IMR-90 (cell line): Measurements from ENCODE around the gene SEH1L. TPM values are rescaled to one million over a fixed set of nuclear protein-coding genes. Genes with fewer than 3 reads are reported as not detected.

ENCODE experiments used
- ATAC-seq: fragments of 200-7000 bp; cut with Tn5 transposase; 2 replicates; pipeline ENCODE4 v1.9.1; 2020; ENCODE audit warnings: low read depth, mild to moderate bottlenecking, moderate library complexity
- BruUV-seq: library from RNA; stranded (reverse); fragments of 400-500 nt; replicated peaks from 2 replicates; lab custom pipeline; 2021; lab: Mats Ljungman, UMichigan
- CTCF ChIA-PET: fragments of 300-600 bp; formaldehyde crosslinking; extraction: SDS; loops from one replicate; lab custom pipeline; 2021; ENCODE audit warnings: antibody characterized with exemption; lab: Yijun Ruan, JAX
- POLR2A ChIA-PET: fragments of 300-600 bp; sonication (Branson Sonifier 250); formaldehyde crosslinking; loops from one replicate; lab custom pipeline; 2022; ENCODE audit warnings: antibody characterized with exemption; ENCODE audit not compliant: unreplicated experiment; lab: Charles Lee
- DNase-seq: peaks from one replicate; pipeline ENCODE4 v3.0.0; 2013
- H2AFZ ChIP-seq: replicated peaks from 2 replicates; pipeline ENCODE3; 2013; ENCODE audit warnings: low read length, mild to moderate bottlenecking; ENCODE audit not compliant: poor library complexity
- H2AK5ac ChIP-seq: 2 replicates; pipeline ENCODE4 v1.6.1; 2013; ENCODE audit warnings: low read depth, low read length, inconsistent platforms
- H2AK9ac ChIP-seq: replicated peaks from 2 replicates; pipeline ENCODE3; 2013; ENCODE audit warnings: mild to moderate bottlenecking, low read depth, low read length, moderate library complexity; ENCODE audit not compliant: poor library complexity
- H2BK120ac ChIP-seq: 2 replicates; pipeline ENCODE4 v1.6.1; 2013; ENCODE audit warnings: low read depth, low read length, inconsistent platforms
- H2BK15ac ChIP-seq: 3 replicates; pipeline ENCODE4 v1.6.1; 2013; ENCODE audit warnings: low read depth, low read length, inconsistent platforms
- H2BK20ac ChIP-seq: 2 replicates; pipeline ENCODE4 v1.6.1; 2013; ENCODE audit warnings: low read depth, mild to moderate bottlenecking, inconsistent platforms, low read length, moderate library complexity
- H2BK5ac ChIP-seq: 2 replicates; pipeline ENCODE4 v1.6.1; 2013; ENCODE audit warnings: mild to moderate bottlenecking, low read depth, low read length, inconsistent platforms; ENCODE audit not compliant: poor library complexity, severe bottlenecking
- H3K14ac ChIP-seq: replicated peaks from 2 replicates; pipeline ENCODE4 v1.6.1; 2013; ENCODE audit warnings: low read depth, low read length, inconsistent platforms
- H3K18ac ChIP-seq: 2 replicates; pipeline ENCODE4 v1.6.1; 2013; ENCODE audit warnings: low read depth, low read length, control low read depth
- H3K23ac ChIP-seq: 2 replicates; pipeline ENCODE4 v1.6.1; 2013; ENCODE audit warnings: low read depth, low read length, inconsistent platforms
- H3K27ac ChIP-seq: 2 replicates; pipeline ENCODE4 v1.5.1; 2013; ENCODE audit warnings: mild to moderate bottlenecking, control low read depth, low read length; ENCODE audit not compliant: insufficient read depth
- H3K27me3 ChIP-seq: 2 replicates; pipeline ENCODE4 v1.6.1; 2013; ENCODE audit warnings: low read length; ENCODE audit not compliant: control insufficient read depth, insufficient read depth
- H3K36me3 ChIP-seq: 2 replicates; pipeline ENCODE4 v1.6.1; 2013; ENCODE audit warnings: low read length, mixed read lengths; ENCODE audit not compliant: control insufficient read depth, insufficient read depth
- H3K4ac ChIP-seq: 2 replicates; pipeline ENCODE4 v1.6.1; 2013; ENCODE audit warnings: low read depth, low read length, inconsistent platforms
- H3K4me1 ChIP-seq: 2 replicates; pipeline ENCODE4 v1.6.1; 2013; ENCODE audit warnings: low read length, mixed read lengths; ENCODE audit not compliant: control insufficient read depth, insufficient read depth
- H3K4me2 ChIP-seq: 2 replicates; pipeline ENCODE4 v1.6.1; 2013; ENCODE audit warnings: low read depth, mild to moderate bottlenecking, control low read depth, low read length, moderate library complexity
- H3K4me3 ChIP-seq: 2 replicates; pipeline ENCODE4 v1.5.1; 2013; ENCODE audit warnings: low read depth, mild to moderate bottlenecking, control low read depth, low read length, moderate library complexity; ENCODE audit not compliant: insufficient read depth
- H3K56ac ChIP-seq: 2 replicates; pipeline ENCODE4 v1.6.1; 2013; ENCODE audit warnings: low read length, inconsistent platforms; ENCODE audit not compliant: insufficient read depth; ENCODE audit errors: extremely low read depth
- H3K79me1 ChIP-seq, 2 experiments: 2 replicates each; pipeline ENCODE4 v1.6.1; 2013; ENCODE audit warnings: low read length in 2 of 2, inconsistent platforms in 1 of 2, low read depth in 1 of 2
- H3K9ac ChIP-seq: 2 replicates; pipeline ENCODE4 v1.6.1; 2013; ENCODE audit warnings: low read depth, low read length, control low read depth
- H3K9me1 ChIP-seq: 2 replicates; pipeline ENCODE4 v1.6.1; 2013; ENCODE audit warnings: low read length, inconsistent platforms; ENCODE audit not compliant: insufficient read depth
- H3K9me3 ChIP-seq: 2 replicates; pipeline ENCODE4 v1.6.1; 2013; ENCODE audit warnings: low read length; ENCODE audit not compliant: control insufficient read depth, insufficient read depth
- H4K20me1 ChIP-seq: 2 replicates; pipeline ENCODE4 v1.6.1; 2013; ENCODE audit warnings: low read length, inconsistent platforms; ENCODE audit not compliant: insufficient read depth
- H4K5ac ChIP-seq: 2 replicates; pipeline ENCODE4 v1.6.1; 2013; ENCODE audit warnings: mild to moderate bottlenecking, low read depth, low read length, control low read depth
- H4K8ac ChIP-seq, 2 experiments: 2 replicates each; pipeline ENCODE4 v1.6.1; 2013; ENCODE audit warnings: low read depth in 2 of 2, low read length in 2 of 2, control low read depth in 1 of 2, inconsistent platforms in 1 of 2
- H4K91ac ChIP-seq: 2 replicates; pipeline ENCODE4 v1.6.1; 2013; ENCODE audit warnings: low read depth, low read length, inconsistent platforms; ENCODE audit not compliant: insufficient read depth
- BHLHE40 ChIP-seq: fragments of 150-350 bp; IDR thresholded peaks from 2 replicates; pipeline ENCODE4 v1.6.1; 2016; ENCODE audit warnings: mild to moderate bottlenecking, low read depth, low read length
- CEBPB ChIP-seq: IDR thresholded peaks from 2 replicates; pipeline ENCODE4 v1.6.1; 2012; ENCODE audit warnings: low read depth, low read length, improper control_type of control experiment
- CHD1 ChIP-seq: IDR thresholded peaks from 2 replicates; pipeline ENCODE4 v1.6.1; 2012; ENCODE audit warnings: low read depth, low read length, improper control_type of control experiment
- CTCF ChIP-seq: conservative IDR thresholded peaks from 2 replicates; pipeline ENCODE4 v1.5.1; 2012; ENCODE audit warnings: mild to moderate bottlenecking, low read depth, low read length, improper control_type of control experiment
- ELK1 ChIP-seq: fragments of 150-350 bp; IDR thresholded peaks from 2 replicates; pipeline ENCODE4 v1.6.1; 2016; ENCODE audit warnings: low read depth, mild to moderate bottlenecking, low read length, moderate library complexity, borderline replicate concordance
- FOS ChIP-seq: fragments of 150-350 bp; IDR thresholded peaks from 2 replicates; pipeline ENCODE4 v1.6.1; 2016; ENCODE audit warnings: low read depth, low read length
- MAFK ChIP-seq: IDR thresholded peaks from 2 replicates; pipeline ENCODE4 v1.6.1; 2012; ENCODE audit warnings: low read depth, low read length, improper control_type of control experiment
- MAZ ChIP-seq: IDR thresholded peaks from 2 replicates; pipeline ENCODE4 v1.6.1; 2012; ENCODE audit warnings: low read depth, mild to moderate bottlenecking, low read length, improper control_type of control experiment, moderate library complexity, borderline replicate concordance
- MXI1 ChIP-seq: IDR thresholded peaks from 2 replicates; pipeline ENCODE4 v1.6.1; 2012; ENCODE audit warnings: low read depth, mild to moderate bottlenecking, low read length, moderate library complexity, borderline replicate concordance
- NFE2L2 ChIP-seq: fragments of 150-350 bp; IDR thresholded peaks from 2 replicates; pipeline ENCODE4 v1.6.1; 2016; ENCODE audit warnings: low read depth, mild to moderate bottlenecking, low read length
- POLR2A ChIP-seq: IDR thresholded peaks from 2 replicates; pipeline ENCODE4 v1.6.1; 2012; ENCODE audit warnings: mild to moderate bottlenecking, low read depth, low read length
- RAD21 ChIP-seq: IDR thresholded peaks from 2 replicates; pipeline ENCODE4 v1.6.1; 2012; ENCODE audit warnings: low read length, improper control_type of control experiment
- RCOR1 ChIP-seq: IDR thresholded peaks from 2 replicates; pipeline ENCODE4 v1.6.1; 2012; ENCODE audit warnings: mild to moderate bottlenecking, low read length, improper control_type of control experiment; ENCODE audit not compliant: insufficient replicate concordance
- RFX5 ChIP-seq: IDR thresholded peaks from 2 replicates; pipeline ENCODE4 v1.8.0; 2012; ENCODE audit warnings: low read depth, mild to moderate bottlenecking, low read length, moderate library complexity
- SMC3 ChIP-seq: fragments of 150-350 bp; IDR thresholded peaks from 2 replicates; pipeline ENCODE4 v1.6.1; 2016; ENCODE audit warnings: low read depth, mild to moderate bottlenecking, antibody characterized with exemption, low read length, moderate library complexity
- USF2 ChIP-seq: fragments of 150-350 bp; IDR thresholded peaks from 2 replicates; pipeline ENCODE4 v1.6.1; 2017; ENCODE audit warnings: mild to moderate bottlenecking, antibody characterized with exemption, low read length, low read depth
- WGBS, 2 experiments: methylation state at CpG; one replicate each; pipeline versions ENCODE4 v1.1.5 to v1.1.7; 2013; ENCODE audit warnings: missing lambda C conversion rate in 2 of 2; ENCODE audit not compliant: insufficient read length in 1 of 2; ENCODE audit errors: extremely low coverage in 2 of 2; 5-methylcytosine and 5-hydroxymethylcytosine counted together
- dilution Hi-C: fragments of 300-500 bp; cut with HindIII; formaldehyde crosslinking; loops from one replicate; pipeline ENCODE4 v1.14.3; 2018; ENCODE audit warnings: low sequenced_read_pairs; ENCODE audit not compliant: unreplicated experiment
- in situ Hi-C: fragments of 300-500 bp; cut with MboI; formaldehyde crosslinking; loops from 3 replicates; pipeline ENCODE4 v1.14.3; 2019; ENCODE audit warnings: low sequenced_read_pairs, inconsistent platforms, mixed read lengths
- intact Hi-C: fragments of 100-400 bp; cut with micrococcal nuclease; formaldehyde crosslinking; loops from 2 replicates; pipeline ENCODE4 v1.10.0; 2022
- polyA plus RNA-seq, 3 experiments: library from polyadenylated mRNA; depleted of rRNA; stranded (reverse); fragments of >200 nt; gene quantifications; 2 replicates each; pipeline ENCODE4 v1.2.3, GENCODE V29; 2012; ENCODE audit warnings: low replicate concordance in 1 of 3
- total RNA-seq: library from RNA; depleted of rRNA; stranded (reverse); fragments of >200 nt; gene quantifications from 2 replicates; pipeline ENCODE4 v1.2.3, GENCODE V29; 2012

The SEH1L gene
- total and polyA plus RNA-seq, 2 of the 4 experiments (the other 2 are of a cell fraction), result 27.6 to 45.5 TPM

- Histone ChIP-seq H3K9me1 (peaks cover 14% of the 10 kb centered on the region), H4K5ac (peak overlapping the region; percentile 33), H3K79me1 (peaks cover 10 to 26% of the 10 kb centered on the region in 2 experiments; a peak in 2 of 4 replicates), H3K4me1 (peaks cover 8% of the 10 kb centered on the region), H2AFZ (peak overlapping the region; percentile 99), H4K8ac (peak overlapping the region; percentile 63 to 96), H3K27me3 (no peaks in the 10 kb centered on the region), H3K14ac (peak overlapping the region; percentile 82), H3K4me2 (peak overlapping the region; percentile 86; the same call in 1 of the 2 replicates), H4K91ac (peak overlapping the region; percentile 73), H2AK9ac (peak overlapping the region; percentile 57), H3K4ac (peak overlapping the region; percentile 90), H3K36me3 (no peaks in the 10 kb centered on the region), H3K23ac (peak overlapping the region; percentile 90), H3K18ac (no peak overlapping the region), H3K4me3 (no peak overlapping the region), H3K9me3 (no peaks in the 10 kb centered on the region), H3K56ac (no peak overlapping the region), H2BK120ac (peak overlapping the region; percentile 44; the same call in 1 of the 2 replicates), H2BK15ac (peak overlapping the region; percentile 16; the same call in 1 of the 3 replicates), H2BK20ac (0 out of 2 replicates have a peak overlapping the region, but pooled peaks have one; percentile 13), H3K27ac (no peak overlapping the region), H2AK5ac (peak overlapping the region; percentile 96), H3K9ac (peak overlapping the region; percentile 69; the same call in 1 of the 2 replicates), H2BK5ac (peak overlapping the region; percentile 64), H4K20me1 (peaks cover 15% of the 10 kb centered on the region; the same call in 1 of the 2 replicates)
- BruUV-seq, result no TSS peak
- CTCF ChIA-PET, result no interaction called here
- in situ Hi-C loops (loop anchor here (25.0 kb wide), 1 partner anchor 747 kb away; the partner anchor contains the start of genes FAM210A and RNMT), intact Hi-C loops (no loop called here), dilution Hi-C loops (no loop called here)
- POLR2A ChIA-PET, result no interaction called here
- TF ChIP-seq RAD21 (no peak), USF2 (no peak), MXI1 (no peak), BHLHE40 (no peak), SMC3 (no peak), CHD1 (no peak), MAZ (no peak), POLR2A (no peak), CTCF (no peak), FOS (no peak), RCOR1 (no peak), CEBPB (no peak), RFX5 (no peak), ELK1 (no peak), MAFK (no peak), NFE2L2 (no peak)
- 60% methylated on average over 2 of the region's 2 CpGs; no CpG with 5 or more reads in 1 of the 2 experiments for WGBS, 2 experiments
- ATAC-seq (no peak), DNase-seq (no peak)
Observed at GRCh38 chr18:12990123-12990475, 42.3 kb downstream of the SEH1L start.
